ENCODE measurements around the gene ENOX2. TPM values are rescaled to one million over a fixed set of nuclear protein-coding genes. Genes with fewer than 3 reads are reported as not detected.
A peak's percentile ranks its signal among the peaks of the same experiment; 100 is the strongest.

Gene ENOX2
- total RNA-seq, 1 experiment from 2014 or later = 15.0 TPM

- no peak for DNase-seq
- Histone ChIP-seq H3K27ac (no peak overlapping the region), H3K36me3 (no peaks in the 10 kb centered on the region), H3K9me3 (replicated peaks) (no peaks in the 10 kb centered on the region), H3K4me1 (no peaks in the 10 kb centered on the region), H3K4me3 (no peak overlapping the region), H3K27me3 (no peaks in the 10 kb centered on the region)
These were observed 45.8 kb downstream of the ENOX2 start for GRCh38 chrX:130857207-130857606.

- H3K27ac ChIP-seq = no peak overlapping the region
- H3K4me3 ChIP-seq = no peak overlapping the region
- DNase-seq = peak in 1 of 2 experiments; percentile 21
- H3K36me3 ChIP-seq = no peaks in the 10 kb centered on the region
- no peaks in the 10 kb centered on the region for H3K27me3 ChIP-seq
- no peaks in the 10 kb centered on the region for H3K9me3 ChIP-seq (replicated peaks)
- H3K4me1 ChIP-seq = peaks cover 20% of the 10 kb centered on the region
These were observed 51.4 kb downstream of the ENOX2 start for GRCh38 chrX:130851569-130851968.

GRCh38 chrX:130848763-130849162 is 54.2 kb downstream of the ENOX2 start:
- no peak for DNase-seq
- no peaks in the 10 kb centered on the region for H3K9me3 ChIP-seq (replicated peaks)
- H3K27ac ChIP-seq = no peak overlapping the region
- H3K4me3 ChIP-seq = no peak overlapping the region
- H3K27me3 ChIP-seq = no peaks in the 10 kb centered on the region
- H3K36me3 ChIP-seq = no peaks in the 10 kb centered on the region
- peaks cover 20% of the 10 kb centered on the region for H3K4me1 ChIP-seq

GRCh38 chrX:130846746-130847145 is 56.3 kb downstream of the ENOX2 start:
- Histone ChIP-seq H3K27me3 (no peaks in the 10 kb centered on the region), H3K27ac (no peak overlapping the region), H3K4me3 (no peak overlapping the region), H3K9me3 (replicated peaks) (no peaks in the 10 kb centered on the region), H3K4me1 (peaks cover 24% of the 10 kb centered on the region), H3K36me3 (no peaks in the 10 kb centered on the region)
- no peak for DNase-seq

- peak in 1 of 2 experiments; percentile 49 for DNase-seq
- H3K27ac ChIP-seq = peak overlapping the region; percentile 40
- H3K36me3 ChIP-seq = no peaks in the 10 kb centered on the region
- no peaks in the 10 kb centered on the region for H3K9me3 ChIP-seq (replicated peaks)
- no peak overlapping the region for H3K4me3 ChIP-seq
- peaks cover 11% of the 10 kb centered on the region for H3K4me1 ChIP-seq
- no peaks in the 10 kb centered on the region for H3K27me3 ChIP-seq
These were observed 61.2 kb downstream of the ENOX2 start for GRCh38 chrX:130841776-130842175.

GRCh38 chrX:130840345-130840744 is 62.7 kb downstream of the ENOX2 start:
- no peak for DNase-seq
- no peak overlapping the region for H3K4me3 ChIP-seq
- peaks cover 11% of the 10 kb centered on the region for H3K4me1 ChIP-seq
- H3K9me3 ChIP-seq (replicated peaks) = no peaks in the 10 kb centered on the region
- H3K27ac ChIP-seq = no peak overlapping the region
- no peaks in the 10 kb centered on the region for H3K27me3 ChIP-seq
- H3K36me3 ChIP-seq = no peaks in the 10 kb centered on the region

- Histone ChIP-seq H3K9me3 (replicated peaks) (no peaks in the 10 kb centered on the region), H3K27me3 (no peaks in the 10 kb centered on the region), H3K27ac (no peak overlapping the region), H3K4me1 (peaks cover 5% of the 10 kb centered on the region), H3K4me3 (no peak overlapping the region), H3K36me3 (no peaks in the 10 kb centered on the region)
- DNase-seq = no peak
These were observed 66.6 kb downstream of the ENOX2 start for GRCh38 chrX:130836447-130836846.

GRCh38 chrX:130834830-130835229 is 68.2 kb downstream of the ENOX2 start:
- H3K9me3 ChIP-seq (replicated peaks) = no peaks in the 10 kb centered on the region
- DNase-seq = no peak
- no peaks in the 10 kb centered on the region for H3K36me3 ChIP-seq
- no peak overlapping the region for H3K27ac ChIP-seq
- H3K4me1 ChIP-seq = no peaks in the 10 kb centered on the region
- no peak overlapping the region for H3K4me3 ChIP-seq
- H3K27me3 ChIP-seq = no peaks in the 10 kb centered on the region

GRCh38 chrX:130834149-130834548 is 68.9 kb downstream of the ENOX2 start:
- no peak for DNase-seq
- H3K4me1 ChIP-seq = no peaks in the 10 kb centered on the region
- H3K4me3 ChIP-seq = no peak overlapping the region
- no peaks in the 10 kb centered on the region for H3K27me3 ChIP-seq
- no peak overlapping the region for H3K27ac ChIP-seq
- no peaks in the 10 kb centered on the region for H3K36me3 ChIP-seq
- no peaks in the 10 kb centered on the region for H3K9me3 ChIP-seq (replicated peaks)

- Histone ChIP-seq H3K27ac (no peak overlapping the region), H3K36me3 (no peaks in the 10 kb centered on the region), H3K27me3 (no peaks in the 10 kb centered on the region), H3K9me3 (replicated peaks) (no peaks in the 10 kb centered on the region), H3K4me1 (no peaks in the 10 kb centered on the region), H3K4me3 (no peak overlapping the region)
- no peak for DNase-seq
These were observed 71.7 kb downstream of the ENOX2 start for GRCh38 chrX:130831347-130831722.

- Histone ChIP-seq H3K36me3 (no peaks in the 10 kb centered on the region), H3K27me3 (no peaks in the 10 kb centered on the region), H3K4me3 (no peak overlapping the region), H3K4me1 (no peaks in the 10 kb centered on the region), H3K9me3 (replicated peaks) (no peaks in the 10 kb centered on the region), H3K27ac (no peak overlapping the region)
- no peak for DNase-seq
These were observed 72.2 kb downstream of the ENOX2 start for GRCh38 chrX:130830599-130831346.

GRCh38 chrX:130829526-130830515 is 73.2 kb downstream of the ENOX2 start:
- Histone ChIP-seq H3K27me3 (no peaks in the 10 kb centered on the region), H3K27ac (no peak overlapping the region), H3K4me3 (no peak overlapping the region), H3K36me3 (no peaks in the 10 kb centered on the region), H3K4me1 (no peaks in the 10 kb centered on the region), H3K9me3 (replicated peaks) (no peaks in the 10 kb centered on the region)
- no peak for DNase-seq

GRCh38 chrX:130828641-130829040 is 74.4 kb downstream of the ENOX2 start:
- no peak for DNase-seq
- Histone ChIP-seq H3K4me3 (no peak overlapping the region), H3K27me3 (no peaks in the 10 kb centered on the region), H3K36me3 (no peaks in the 10 kb centered on the region), H3K27ac (no peak overlapping the region), H3K4me1 (no peaks in the 10 kb centered on the region), H3K9me3 (replicated peaks) (no peaks in the 10 kb centered on the region)

- Histone ChIP-seq H3K4me3 (no peak overlapping the region), H3K27me3 (no peaks in the 10 kb centered on the region), H3K36me3 (no peaks in the 10 kb centered on the region), H3K9me3 (replicated peaks) (no peaks in the 10 kb centered on the region), H3K4me1 (no peaks in the 10 kb centered on the region), H3K27ac (no peak overlapping the region)
- DNase-seq = no peak
These were observed 75.4 kb downstream of the ENOX2 start for GRCh38 chrX:130827648-130828047.

GRCh38 chrX:130826249-130826648 is 76.8 kb downstream of the ENOX2 start:
- no peak for DNase-seq
- Histone ChIP-seq H3K27ac (no peak overlapping the region), H3K9me3 (replicated peaks) (no peaks in the 10 kb centered on the region), H3K36me3 (no peaks in the 10 kb centered on the region), H3K4me1 (no peaks in the 10 kb centered on the region), H3K27me3 (no peaks in the 10 kb centered on the region), H3K4me3 (no peak overlapping the region)
